ENCODE data around the gene PCDHGA9. TPM values are rescaled to one million over a fixed set of nuclear protein-coding genes. Genes with fewer than 3 reads are reported as not detected.
A peak's percentile ranks its signal among the peaks of the same experiment; 100 is the strongest.
"Not testable (repeated sequence)": the region's sequence is repeated elsewhere in the genome, so short reads cannot be mapped to it uniquely, and the experiment has no call there.

The PCDHGA9 gene
- polyA plus RNA-seq, 1 donor from 2014 or later, result 0.11 TPM

GRCh38 chr5:141403387-141403786 is 809 bp downstream of the PCDHGA9 start:
- no peaks in the 10 kb centered on the region for H3K27me3 ChIP-seq (ENCODE audit: insufficient read depth, low read depth, low read length)
- H3K9ac ChIP-seq (ENCODE audit: low read length), result no peak overlapping the region
- H3K36me3 ChIP-seq (ENCODE audit: insufficient read depth, low read length), result peaks cover 7% of the 10 kb centered on the region
- no peaks in the 10 kb centered on the region for H3K9me2 ChIP-seq (ENCODE audit: insufficient read depth, low read length)
- H3K27ac ChIP-seq (ENCODE audit: low read length), result no peak overlapping the region
- peaks cover 34% of the 10 kb centered on the region for H3K9me3 ChIP-seq (ENCODE audit: low read length)
- no peak overlapping the region for H3K4me2 ChIP-seq (ENCODE audit: low read length)
- H3K79me2 ChIP-seq (replicated peaks; ENCODE audit: insufficient read depth, low read length), result no peaks in the 10 kb centered on the region
- TF ChIP-seq RAD21 (conservative IDR thresholded peaks at IDR 0.05) (no peak), MXI1 (conservative IDR thresholded peaks at IDR 0.05; ENCODE audit: poor library complexity, severe bottlenecking) (no peak), SMC3 (conservative IDR thresholded peaks at IDR 0.05; ENCODE audit: poor library complexity) (no peak), EZH2 (IDR thresholded peaks at IDR 0.05; ENCODE audit: borderline replicate concordance, insufficient read depth, low read length, poor library complexity, severe bottlenecking) (no peak), EP300 (conservative IDR thresholded peaks at IDR 0.05; ENCODE audit: poor library complexity, severe bottlenecking) (no peak), TAF1 (IDR thresholded peaks at IDR 0.05; ENCODE audit: low read depth) (no peak), POLR2AphosphoS5 (IDR thresholded peaks at IDR 0.05) (no peak)
- TF ChIP-seq, protein P1, sequence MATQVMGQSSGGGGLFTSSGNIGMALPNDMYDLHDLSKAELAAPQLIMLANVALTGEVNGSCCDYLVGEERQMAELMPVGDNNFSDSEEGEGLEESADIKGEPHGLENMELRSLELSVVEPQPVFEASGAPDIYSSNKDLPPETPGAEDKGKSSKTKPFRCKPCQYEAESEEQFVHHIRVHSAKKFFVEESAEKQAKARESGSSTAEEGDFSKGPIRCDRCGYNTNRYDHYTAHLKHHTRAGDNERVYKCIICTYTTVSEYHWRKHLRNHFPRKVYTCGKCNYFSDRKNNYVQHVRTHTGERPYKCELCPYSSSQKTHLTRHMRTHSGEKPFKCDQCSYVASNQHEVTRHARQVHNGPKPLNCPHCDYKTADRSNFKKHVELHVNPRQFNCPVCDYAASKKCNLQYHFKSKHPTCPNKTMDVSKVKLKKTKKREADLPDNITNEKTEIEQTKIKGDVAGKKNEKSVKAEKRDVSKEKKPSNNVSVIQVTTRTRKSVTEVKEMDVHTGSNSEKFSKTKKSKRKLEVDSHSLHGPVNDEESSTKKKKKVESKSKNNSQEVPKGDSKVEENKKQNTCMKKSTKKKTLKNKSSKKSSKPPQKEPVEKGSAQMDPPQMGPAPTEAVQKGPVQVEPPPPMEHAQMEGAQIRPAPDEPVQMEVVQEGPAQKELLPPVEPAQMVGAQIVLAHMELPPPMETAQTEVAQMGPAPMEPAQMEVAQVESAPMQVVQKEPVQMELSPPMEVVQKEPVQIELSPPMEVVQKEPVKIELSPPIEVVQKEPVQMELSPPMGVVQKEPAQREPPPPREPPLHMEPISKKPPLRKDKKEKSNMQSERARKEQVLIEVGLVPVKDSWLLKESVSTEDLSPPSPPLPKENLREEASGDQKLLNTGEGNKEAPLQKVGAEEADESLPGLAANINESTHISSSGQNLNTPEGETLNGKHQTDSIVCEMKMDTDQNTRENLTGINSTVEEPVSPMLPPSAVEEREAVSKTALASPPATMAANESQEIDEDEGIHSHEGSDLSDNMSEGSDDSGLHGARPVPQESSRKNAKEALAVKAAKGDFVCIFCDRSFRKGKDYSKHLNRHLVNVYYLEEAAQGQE (IDR thresholded peaks at IDR 0.05; ENCODE audit: borderline replicate concordance), result no peak
- TF ChIP-seq, protein P2, sequence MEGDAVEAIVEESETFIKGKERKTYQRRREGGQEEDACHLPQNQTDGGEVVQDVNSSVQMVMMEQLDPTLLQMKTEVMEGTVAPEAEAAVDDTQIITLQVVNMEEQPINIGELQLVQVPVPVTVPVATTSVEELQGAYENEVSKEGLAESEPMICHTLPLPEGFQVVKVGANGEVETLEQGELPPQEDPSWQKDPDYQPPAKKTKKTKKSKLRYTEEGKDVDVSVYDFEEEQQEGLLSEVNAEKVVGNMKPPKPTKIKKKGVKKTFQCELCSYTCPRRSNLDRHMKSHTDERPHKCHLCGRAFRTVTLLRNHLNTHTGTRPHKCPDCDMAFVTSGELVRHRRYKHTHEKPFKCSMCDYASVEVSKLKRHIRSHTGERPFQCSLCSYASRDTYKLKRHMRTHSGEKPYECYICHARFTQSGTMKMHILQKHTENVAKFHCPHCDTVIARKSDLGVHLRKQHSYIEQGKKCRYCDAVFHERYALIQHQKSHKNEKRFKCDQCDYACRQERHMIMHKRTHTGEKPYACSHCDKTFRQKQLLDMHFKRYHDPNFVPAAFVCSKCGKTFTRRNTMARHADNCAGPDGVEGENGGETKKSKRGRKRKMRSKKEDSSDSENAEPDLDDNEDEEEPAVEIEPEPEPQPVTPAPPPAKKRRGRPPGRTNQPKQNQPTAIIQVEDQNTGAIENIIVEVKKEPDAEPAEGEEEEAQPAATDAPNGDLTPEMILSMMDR (IDR thresholded peaks at IDR 0.05; ENCODE audit: poor library complexity, severe bottlenecking), result no peak
- no peak overlapping the region for H3K4me3 ChIP-seq (ENCODE audit: low read length)
- no peaks in the 10 kb centered on the region for H4K20me1 ChIP-seq (ENCODE audit: insufficient read depth)
- peaks cover 4% of the 10 kb centered on the region for H3F3A ChIP-seq (ENCODE audit: insufficient read depth, low read length, poor library complexity, severe bottlenecking)
- H2AFZ ChIP-seq (ENCODE audit: low read depth, low read length), result no peak overlapping the region

DNA sequence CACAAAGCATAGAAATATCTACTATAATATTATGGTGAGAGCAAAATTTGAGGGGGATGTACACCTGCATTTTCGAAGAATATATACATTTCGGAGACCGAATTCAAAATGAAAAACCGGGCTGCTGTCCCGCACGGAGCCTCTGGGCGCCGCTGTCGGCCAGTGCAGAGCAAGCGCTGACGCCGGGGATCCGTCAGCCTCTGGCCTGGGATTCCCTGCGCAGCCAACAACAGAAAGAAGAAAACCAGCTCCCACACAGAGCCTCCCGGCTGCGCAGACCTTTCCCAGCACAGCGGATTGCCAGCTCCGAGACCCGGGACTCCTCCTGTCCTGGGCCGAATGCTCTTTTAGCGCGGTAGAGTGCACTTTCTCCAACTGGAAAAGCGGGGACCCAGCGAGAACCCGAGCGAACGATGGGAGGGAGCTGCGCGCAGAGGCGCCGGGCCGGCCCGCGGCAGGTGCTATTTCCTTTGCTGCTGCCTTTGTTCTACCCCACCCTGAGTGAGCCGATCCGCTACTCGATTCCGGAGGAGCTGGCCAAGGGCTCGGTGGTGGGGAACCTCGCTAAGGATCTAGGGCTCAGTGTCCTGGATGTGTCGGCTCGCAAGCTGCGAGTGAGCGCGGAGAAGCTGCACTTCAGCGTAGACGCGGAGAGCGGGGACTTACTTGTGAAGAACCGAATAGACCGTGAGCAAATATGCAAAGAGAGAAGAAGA is 5.4 kb downstream of the PCDHGA9 start, which contains the start of gene PCDHGB6:
Gene PCDHGB6, plus strand, starts transcription at position 232 of the 716 bp plus-strand sequence. Its CDS starts 182 bp downstream, at position 414.
- Histone ChIP-seq H3K9ac (ENCODE audit: low read length) (peak within 1 kb of the TSS; percentile 71), H3K79me2 (replicated peaks; ENCODE audit: insufficient read depth, low read length) (peaks cover 29% of the 10 kb centered on the region), H3K4me2 (ENCODE audit: low read length) (peak within 1 kb of the TSS; percentile 48), H3K27ac (ENCODE audit: low read length) (peak within 1 kb of the TSS; percentile 86), H2AFZ (ENCODE audit: low read depth, low read length) (peak within 1 kb of the TSS; percentile 25), H3K9me3 (ENCODE audit: low read length) (peaks cover 44% of the 10 kb centered on the region), H3K36me3 (ENCODE audit: insufficient read depth, low read length) (peaks cover 31% of the 10 kb centered on the region), H3K4me3 (ENCODE audit: low read length) (peak within 1 kb of the TSS; percentile 66)
- H3F3A ChIP-seq (ENCODE audit: insufficient read depth, low read length, poor library complexity, severe bottlenecking); H4K20me1 ChIP-seq (ENCODE audit: insufficient read depth); H3K27me3 ChIP-seq (ENCODE audit: insufficient read depth, low read depth, low read length); H3K9me2 ChIP-seq (ENCODE audit: insufficient read depth, low read length): not testable (repeated sequence)
- peak; percentile 88 for TF ChIP-seq RAD21 (conservative IDR thresholded peaks at IDR 0.05)
- TF ChIP-seq TAF1 (IDR thresholded peaks at IDR 0.05; ENCODE audit: low read depth), result peak; percentile 33
- TF ChIP-seq, protein P2 (IDR thresholded peaks at IDR 0.05; ENCODE audit: poor library complexity, severe bottlenecking), result peak; percentile 86
- TF ChIP-seq POLR2AphosphoS5 (IDR thresholded peaks at IDR 0.05), result peak; percentile 50
- peak; percentile 80 for TF ChIP-seq SMC3 (conservative IDR thresholded peaks at IDR 0.05; ENCODE audit: poor library complexity)
- TF ChIP-seq, protein P1 (IDR thresholded peaks at IDR 0.05; ENCODE audit: borderline replicate concordance), result peak; percentile 78
